Hypothalamus (tissue), 51 donors: ENCODE results near the gene SPRR2F.

Source experiments
- DNase-seq, 51 donors: peaks; one replicate each; lab custom pipeline; 2025; lab: John Stamatoyannopoulos, UW

Gene SPRR2F

DNA sequence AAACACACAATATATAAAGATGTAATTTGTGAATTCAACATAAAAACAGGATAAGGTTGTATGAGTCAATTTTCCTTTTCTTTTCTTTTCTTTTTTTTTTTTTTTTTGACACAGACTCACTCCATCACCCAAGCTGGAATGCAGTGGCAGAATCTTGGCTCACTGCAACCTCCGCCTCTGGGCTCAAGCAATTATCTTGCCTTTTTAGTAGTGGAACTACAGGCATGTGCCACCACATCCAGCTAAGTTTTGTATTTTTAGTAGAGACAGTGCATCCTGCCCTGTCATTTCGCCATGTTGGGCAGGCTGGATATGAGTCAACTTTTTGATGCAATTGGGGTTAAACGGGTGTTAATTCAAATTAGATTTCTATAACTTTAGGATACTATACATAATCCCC, 31.6 kb downstream of the SPRR2F start:
- DNase-seq = no peak

DNA sequence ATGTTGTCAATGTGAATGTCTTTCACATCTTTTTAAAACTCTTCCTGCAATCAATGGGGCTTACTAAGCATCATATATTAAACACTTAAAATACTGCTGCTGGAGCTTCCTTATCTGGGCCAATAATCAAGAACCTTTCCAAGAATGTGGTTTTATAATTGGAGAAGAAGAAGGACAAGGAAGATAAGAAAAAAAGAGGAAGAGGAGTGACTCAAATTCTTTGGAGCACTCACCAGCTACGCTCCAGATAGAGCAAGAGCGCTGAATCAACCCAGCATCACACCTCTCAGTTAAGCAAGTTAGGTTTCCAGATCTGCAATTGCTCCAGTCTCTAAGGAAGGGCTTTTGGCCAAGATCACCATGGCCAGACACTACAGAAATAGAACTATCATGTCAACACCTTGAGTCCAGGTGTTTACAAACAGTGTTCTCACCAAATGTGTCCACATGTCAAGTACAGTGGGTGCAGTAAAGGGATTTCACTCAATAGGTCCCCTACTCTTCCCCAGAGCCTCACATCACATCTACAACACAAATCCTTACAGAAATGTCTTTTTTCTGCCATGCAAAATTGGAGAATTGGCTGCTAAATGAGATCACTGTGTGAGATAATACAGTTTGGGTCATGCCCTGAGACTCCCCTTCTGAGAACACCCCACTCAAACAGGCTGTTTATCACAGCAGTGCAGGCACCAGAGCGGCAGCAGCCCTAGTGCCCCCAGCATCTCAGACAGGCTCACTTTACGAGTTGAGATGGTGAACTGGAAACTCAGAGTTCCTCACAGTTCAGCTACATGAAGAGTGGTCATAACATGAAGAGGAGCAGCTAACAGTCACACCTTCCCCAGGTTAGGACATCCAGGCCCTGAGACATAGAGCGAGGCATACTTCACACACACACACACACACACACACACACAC, 40.2 kb downstream of the SPRR2F start:
- no peak for DNase-seq

DNA sequence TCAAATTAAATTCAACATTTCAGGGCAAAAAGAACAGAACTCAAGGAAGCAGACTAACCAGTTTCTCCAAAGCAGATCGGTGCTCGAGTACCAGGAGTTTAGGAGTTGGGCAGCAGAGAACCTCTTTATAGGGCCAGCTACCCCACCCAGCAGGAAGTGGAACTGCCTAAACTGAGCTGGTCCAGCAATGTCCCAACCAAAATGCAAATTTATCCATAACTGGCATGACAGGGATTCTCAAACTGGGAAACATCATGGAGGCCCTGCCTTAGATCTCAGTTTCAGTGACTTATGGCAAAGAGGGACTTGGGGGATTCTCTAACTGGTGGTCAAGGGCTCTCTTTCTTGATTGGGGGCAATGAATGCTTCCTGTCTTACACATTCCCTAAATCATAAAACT, 41.8 kb downstream of the SPRR2F start, which contains the start of gene SPRR2B:
Gene SPRR2B (minus strand): TSS at position 101 of the 400 bp plus-strand sequence. CDS start 772 bp downstream, outside the sequence.
- no peak for DNase-seq

DNA sequence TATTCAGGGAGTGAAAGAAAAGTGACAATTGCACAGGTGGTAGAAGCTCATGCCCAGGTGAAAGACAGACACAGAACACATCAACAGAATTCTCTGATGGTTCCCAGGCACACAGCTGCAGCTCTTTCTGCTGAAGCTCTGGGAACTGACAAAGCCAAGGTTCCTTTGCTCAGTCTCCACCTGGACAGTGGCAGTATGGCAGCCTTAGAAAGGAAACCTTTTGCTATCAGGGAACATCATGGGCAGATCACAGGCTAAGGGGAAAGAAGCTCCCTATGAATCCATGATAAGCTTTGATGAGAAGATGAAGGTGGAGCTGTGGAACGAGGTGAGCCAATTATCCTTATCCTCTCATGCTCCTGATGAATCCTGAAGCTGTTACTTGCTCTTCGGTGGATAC, 43.1 kb downstream of the SPRR2F start:
- no peak for DNase-seq
